ENCODE measurements around the gene PKDCC. TPM values are rescaled to one million over a fixed set of nuclear protein-coding genes. Genes with fewer than 3 reads are reported as not detected.

Gene PKDCC
- polyA plus RNA-seq (ENCODE audit: insufficient read length in 12 of 12), result 100 to 1,000 TPM in 11 of 12 donors, not detected in 1; 104 to 205 (median 117) TPM
- long read RNA-seq, donor 1, transcript PKDCC-201 (7 exons, 2,502 nt), result major isoform, 42 of 73 reads
- long read RNA-seq, donor 1, transcript PKDCC-207 (2 exons, 563 nt), result minor isoform, 6 of 73 reads
- long read RNA-seq, donor 1, partial matches to known transcripts, result 16 of 73 reads
- long read RNA-seq, donor 1, other reads (novel, unspliced or antisense), result 0 of 73 reads
- long read RNA-seq, donor 2, transcript PKDCC-201 (7 exons, 2,502 nt), result major isoform, 26 of 57 reads
- long read RNA-seq, donor 2, partial matches to known transcripts, result 28 of 57 reads
- long read RNA-seq, donor 2, other reads (novel, unspliced or antisense), result 0 of 57 reads
- long read RNA-seq, donor 3, transcript PKDCC-201 (7 exons, 2,502 nt), result major isoform, 16 of 40 reads
- long read RNA-seq, donor 3, partial matches to known transcripts, result 19 of 40 reads
- long read RNA-seq, donor 3, other reads (novel, unspliced or antisense), result 0 of 40 reads
- long read RNA-seq, donor 4, transcript PKDCC-201 (7 exons, 2,502 nt), result major isoform, 8 of 10 reads
- long read RNA-seq, donor 4, partial matches to known transcripts, result 0 of 10 reads
- long read RNA-seq, donor 4, other reads (novel, unspliced or antisense), result 0 of 10 reads
- long read RNA-seq, donor 5, transcript PKDCC-207 (2 exons, 563 nt), result minor isoform, 6 of 67 reads
- long read RNA-seq, donor 5, transcript PKDCC-201 (7 exons, 2,502 nt), result major isoform, 40 of 67 reads
- long read RNA-seq, donor 5, partial matches to known transcripts, result 17 of 67 reads
- long read RNA-seq, donor 5, other reads (novel, unspliced or antisense), result 0 of 67 reads
- long read RNA-seq, donor 6, transcript PKDCC-201 (7 exons, 2,502 nt), result major isoform, 9 of 21 reads
- long read RNA-seq, donor 6, partial matches to known transcripts, result 10 of 21 reads
- long read RNA-seq, donor 6, other reads (novel, unspliced or antisense), result 0 of 21 reads
- long read RNA-seq, donor 7, partial matches to known transcripts, result 0 of 7 reads
- long read RNA-seq, donor 7, other reads (novel, unspliced or antisense), result 0 of 7 reads
- long read RNA-seq, donor 8, transcript PKDCC-201 (7 exons, 2,502 nt), result major isoform, 24 of 51 reads
- long read RNA-seq, donor 8, partial matches to known transcripts, result 23 of 51 reads
- long read RNA-seq, donor 8, other reads (novel, unspliced or antisense), result 0 of 51 reads
- long read RNA-seq, donor 9, transcript PKDCC-201 (7 exons, 2,502 nt), result major isoform, 9 of 19 reads
- long read RNA-seq, donor 9, partial matches to known transcripts, result 5 of 19 reads
- long read RNA-seq, donor 9, other reads (novel, unspliced or antisense), result 0 of 19 reads
- long read RNA-seq, donor 10, transcript PKDCC-201 (7 exons, 2,502 nt), result major isoform, 20 of 22 reads
- long read RNA-seq, donor 10, partial matches to known transcripts, result 0 of 22 reads
- long read RNA-seq, donor 10, other reads (novel, unspliced or antisense), result 0 of 22 reads
- long read RNA-seq, donor 11, transcript PKDCC-201 (7 exons, 2,502 nt), result major isoform, 23 of 53 reads
- long read RNA-seq, donor 11, partial matches to known transcripts, result 21 of 53 reads
- long read RNA-seq, donor 11, other reads (novel, unspliced or antisense), result 5 of 53 reads

GRCh38 chr2:42047488-42048298 lies at the start of gene PKDCC:
PKDCC (plus strand) TSS chr2:42048021; CDS start chr2:42048200, 179 bp downstream.
- peak; percentile 86 for DNase-seq

DNA sequence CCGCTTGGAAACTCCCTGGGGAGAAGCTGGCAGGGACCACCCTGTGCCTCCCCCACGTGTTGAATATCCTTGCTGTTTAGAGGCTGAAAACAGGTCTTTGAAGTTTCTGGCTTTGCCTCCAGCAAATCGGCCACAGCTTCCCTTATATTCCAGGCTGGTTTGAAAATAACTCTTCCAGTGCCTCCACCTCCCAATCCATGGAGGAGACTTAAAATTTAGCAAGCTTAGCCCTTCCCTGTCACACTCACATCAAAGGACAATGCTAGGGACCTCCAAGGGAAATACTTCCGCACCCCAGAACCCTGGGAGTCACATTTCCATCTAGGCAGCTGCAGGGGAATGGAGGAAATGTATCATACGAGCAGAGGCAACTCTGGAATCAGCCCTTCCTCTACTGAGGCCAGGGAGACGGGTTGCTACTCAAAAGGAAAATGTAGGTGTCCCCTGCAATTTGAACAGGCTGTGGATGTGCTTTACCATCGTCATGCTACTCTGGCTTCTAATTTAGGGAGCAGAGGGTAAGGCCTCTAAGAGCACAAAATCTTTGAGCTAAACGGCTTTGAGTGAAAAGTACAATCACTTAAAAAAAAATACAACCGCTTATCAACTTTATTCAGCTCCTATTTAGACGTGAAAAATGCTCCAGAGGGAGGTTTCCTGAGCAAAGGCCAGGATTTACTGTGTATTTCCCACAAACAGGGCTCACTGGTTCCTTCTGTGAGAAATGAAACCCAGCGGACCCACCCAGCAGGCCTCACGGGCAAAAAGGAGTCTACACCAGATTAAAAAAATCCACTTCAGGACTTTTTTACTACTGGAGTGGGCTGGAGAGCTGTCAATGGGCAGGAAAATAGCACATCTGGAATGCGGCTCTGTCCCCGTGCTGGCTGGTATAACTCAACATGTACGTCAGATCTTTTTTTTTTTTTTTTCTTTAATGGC lies 49.4 kb upstream of the PKDCC start:
- peak; percentile 70 for DNase-seq

- no peak for DNase-seq
Observed at GRCh38 chr2:41999128-41999480, 48.7 kb upstream of the PKDCC start.

GRCh38 chr2:41999592-42000281 lies 48.1 kb upstream of the PKDCC start:
- DNase-seq, result no peak

GRCh38 chr2:42001711-42002201 lies 46.1 kb upstream of the PKDCC start:
- peak; percentile 44 for DNase-seq

- DNase-seq, result no peak
Observed at GRCh38 chr2:42007551-42007950, 40.3 kb upstream of the PKDCC start.

DNA sequence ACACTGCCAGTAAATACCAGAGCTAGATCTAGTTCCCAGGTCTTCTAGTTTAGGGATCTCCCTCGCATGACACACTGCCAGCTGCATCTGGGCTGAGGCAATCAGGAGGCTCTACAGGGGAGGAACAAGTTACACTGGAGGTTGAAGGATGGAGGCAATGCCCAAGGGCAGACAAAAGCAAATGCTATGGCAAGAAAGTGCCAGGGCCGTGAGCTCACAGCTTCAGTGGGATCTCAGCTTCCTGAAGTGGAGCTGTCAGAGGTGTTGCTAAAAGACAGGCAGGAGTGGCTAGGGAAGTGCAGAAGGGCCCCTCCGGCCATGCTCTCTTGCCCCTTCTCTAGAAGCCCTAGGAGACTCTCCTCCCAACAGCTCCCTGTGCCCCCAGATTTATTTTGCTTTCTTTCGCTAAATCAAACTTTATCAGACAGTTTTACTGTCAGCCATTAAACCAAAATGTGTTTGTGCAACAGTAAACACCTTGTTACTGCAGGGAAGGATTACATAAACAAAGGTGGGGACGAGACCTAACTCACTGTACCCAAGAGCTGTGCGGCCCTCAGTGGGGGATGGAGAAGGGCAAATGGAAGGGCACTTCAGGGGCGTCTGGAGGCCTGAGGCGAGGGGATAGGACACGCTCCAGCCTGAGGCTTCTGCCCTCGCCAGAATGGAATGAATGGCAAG lies 39.4 kb upstream of the PKDCC start:
- no peak for DNase-seq

DNA sequence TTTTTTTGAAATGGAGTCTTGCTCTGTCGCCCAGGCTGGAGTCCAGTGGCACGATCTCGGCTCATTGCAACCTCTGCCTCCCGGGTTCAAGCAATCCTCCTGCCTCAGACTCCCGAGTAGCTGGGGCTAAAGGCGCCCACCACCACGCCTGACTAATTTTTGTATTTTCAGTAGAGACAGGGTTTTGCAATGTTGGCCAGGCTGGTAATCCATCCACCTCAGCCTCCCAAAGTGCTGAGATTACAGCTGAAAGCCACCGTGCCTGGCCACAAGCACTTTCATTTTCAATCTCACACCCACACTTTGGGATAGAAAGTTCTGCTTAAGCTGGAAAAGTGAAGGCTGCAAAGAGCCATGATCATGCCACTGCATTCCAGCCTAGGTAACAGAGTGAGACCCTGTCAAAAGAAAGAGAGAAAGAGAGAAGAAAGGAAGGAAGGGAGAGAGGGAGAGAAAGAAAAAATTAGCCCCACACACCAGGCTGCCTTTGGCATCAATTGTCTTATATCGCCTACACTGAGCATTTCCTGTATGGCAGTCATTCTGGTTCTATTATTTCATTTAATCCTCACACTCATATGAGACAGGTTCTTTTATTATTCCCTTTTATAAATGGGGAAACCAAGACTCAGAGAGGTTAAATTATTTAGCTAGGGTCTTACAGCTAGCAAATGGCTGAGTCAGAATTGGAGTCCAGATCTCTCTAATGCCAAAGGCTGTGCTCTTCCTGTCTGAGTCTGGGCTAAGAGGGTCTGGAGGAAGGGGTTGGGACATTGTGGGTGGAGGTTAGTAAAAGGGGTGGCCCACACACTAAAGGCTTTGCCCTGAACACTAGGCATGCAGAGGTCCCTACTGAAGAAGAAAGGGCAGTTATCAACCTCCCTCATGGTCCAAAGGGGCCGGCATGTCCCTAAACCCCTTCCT lies 37.9 kb upstream of the PKDCC start:
- no peak for DNase-seq

GRCh38 chr2:42010743-42011298 lies 37.0 kb upstream of the PKDCC start:
- DNase-seq, result no peak

- DNase-seq, result no peak
Observed at GRCh38 chr2:42012137-42012536, 35.7 kb upstream of the PKDCC start.

- DNase-seq, result no peak
Observed at GRCh38 chr2:42012651-42013050, 35.2 kb upstream of the PKDCC start.

- DNase-seq, result no peak
Observed at GRCh38 chr2:42013409-42013808, 34.4 kb upstream of the PKDCC start.

GRCh38 chr2:42021464-42021863 lies 26.4 kb upstream of the PKDCC start:
- DNase-seq, result no peak

- peak; percentile 67 for DNase-seq
Observed at GRCh38 chr2:42025151-42025582, 22.7 kb upstream of the PKDCC start.

- DNase-seq, result no peak
Observed at GRCh38 chr2:42026272-42026671, 21.5 kb upstream of the PKDCC start.

- no peak for DNase-seq
Observed at GRCh38 chr2:42028571-42029148, 19.2 kb upstream of the PKDCC start.

Data from muscle of arm (tissue), 14 donors.